HL-60 (cell line): ENCODE data around the gene CCDC92.

Experiments used
- DNase-seq, 2 experiments: peaks; one replicate each; pipeline ENCODE4 v3.0.0-alpha.2; 2010 to 2020; ENCODE audit warnings: low read depth in 1 of 2, low spot score in 1 of 2
- H3K27ac ChIP-seq: fragments of 250-450 bp; sonication (Bioruptor Pico); replicated peaks from 2 replicates; pipeline ENCODE4 v1.5.1; 2020; ENCODE audit warnings: mild to moderate bottlenecking, moderate library complexity
- H3K27me3 ChIP-seq: fragments of 250-450 bp; sonication (Bioruptor Pico); 2 replicates; pipeline ENCODE4 v1.5.1; 2021; ENCODE audit warnings: mild to moderate bottlenecking, moderate library complexity; ENCODE audit not compliant: insufficient read depth, poor library complexity, severe bottlenecking
- H3K4me3 ChIP-seq: replicated peaks from 2 replicates; pipeline ENCODE4 v1.5.1; 2011; ENCODE audit warnings: mild to moderate bottlenecking, control low read depth, low read length; ENCODE audit not compliant: insufficient read depth
- CTCF ChIP-seq: IDR thresholded peaks from one replicate; pipeline ENCODE4 v1.5.1; 2011; ENCODE audit warnings: low read length, control low read depth, inconsistent platforms; ENCODE audit not compliant: insufficient read depth
- GABPA ChIP-seq: IDR thresholded peaks from 2 replicates; pipeline ENCODE4 v1.6.1; 2012; ENCODE audit warnings: low read depth
- POLR2AphosphoS5 ChIP-seq: IDR thresholded peaks from 2 replicates; pipeline ENCODE4 v1.6.1; 2012; ENCODE audit warnings: low read depth
- REST ChIP-seq: IDR thresholded peaks from 2 replicates; pipeline ENCODE4 v1.6.1; 2012; ENCODE audit warnings: low read depth; ENCODE audit not compliant: insufficient replicate concordance
- SPI1 ChIP-seq: IDR thresholded peaks from 2 replicates; pipeline ENCODE4 v1.6.1; 2012; ENCODE audit warnings: low read depth, mild to moderate bottlenecking, borderline replicate concordance

CCDC92 gene

GRCh38 chr12:123960856-123961255 is 11.8 kb downstream of the CCDC92 start:
- TF ChIP-seq SPI1 (no peak), REST (no peak), GABPA (no peak), POLR2AphosphoS5 (no peak), CTCF (no peak)
- H3K4me3 ChIP-seq, result no peak overlapping the region
- no peak for DNase-seq
- no peaks in the 10 kb centered on the region for H3K27me3 ChIP-seq
- no peak overlapping the region for H3K27ac ChIP-seq

GRCh38 chr12:123960029-123960735 is 12.4 kb downstream of the CCDC92 start:
- TF ChIP-seq CTCF (no peak), GABPA (no peak), POLR2AphosphoS5 (no peak), SPI1 (no peak), REST (no peak)
- DNase-seq, result no peak
- H3K4me3 ChIP-seq, result no peak overlapping the region
- no peaks in the 10 kb centered on the region for H3K27me3 ChIP-seq
- H3K27ac ChIP-seq, result no peak overlapping the region

- no peak overlapping the region for H3K4me3 ChIP-seq
- TF ChIP-seq GABPA (no peak), SPI1 (no peak), REST (no peak), CTCF (no peak), POLR2AphosphoS5 (no peak)
- DNase-seq, result no peak
- H3K27me3 ChIP-seq, result no peaks in the 10 kb centered on the region
- H3K27ac ChIP-seq, result no peak overlapping the region
Measured at GRCh38 chr12:123958876-123959275, 13.8 kb downstream of the CCDC92 start.
